DOHH2 (cell line): ENCODE results near the gene MED23.

Source experiments
- H3F3A ChIP-seq: fragments of 200-600 bp; sonication (generic), shearing (Covaris generic); 2 replicates; pipeline ENCODE4 v1.6.0; 2016; ENCODE audit warnings: antibody characterized with exemption, mild to moderate bottlenecking; ENCODE audit not compliant: control insufficient read depth, insufficient read depth
- H3K27ac ChIP-seq: fragments of 200-600 bp; sonication (generic); 2 replicates; pipeline ENCODE4 v1.5.1; 2014; ENCODE audit warnings: low read depth, mild to moderate bottlenecking, low read length, moderate library complexity
- H3K27me3 ChIP-seq: fragments of 200-600 bp; sonication (generic); 2 replicates; pipeline ENCODE4 v1.6.1; 2014; ENCODE audit warnings: mild to moderate bottlenecking, low read length, mixed read lengths; ENCODE audit not compliant: control insufficient read depth
- H3K36me3 ChIP-seq: fragments of 200-600 bp; sonication (generic); 2 replicates; pipeline ENCODE4 v1.6.1; 2014; ENCODE audit warnings: mild to moderate bottlenecking, low read length, moderate library complexity, mixed read lengths; ENCODE audit not compliant: control insufficient read depth
- H3K4me1 ChIP-seq: fragments of 200-600 bp; sonication (generic); 2 replicates; pipeline ENCODE4 v1.6.1; 2014; ENCODE audit warnings: mild to moderate bottlenecking, low read length, mixed read lengths; ENCODE audit not compliant: control insufficient read depth
- H3K4me2 ChIP-seq: fragments of 200-600 bp; sonication (generic); 2 replicates; pipeline ENCODE4 v1.6.0; 2014; ENCODE audit warnings: mild to moderate bottlenecking, low read length, moderate library complexity
- H3K4me3 ChIP-seq: fragments of 200-600 bp; sonication (generic); 2 replicates; pipeline ENCODE4 v1.5.1; 2014; ENCODE audit warnings: mild to moderate bottlenecking, low read length, mixed read lengths
- H3K79me2 ChIP-seq: fragments of 200-600 bp; sonication (generic); 2 replicates; pipeline ENCODE4 v1.6.1; 2014; ENCODE audit warnings: mild to moderate bottlenecking, low read length, mixed read lengths; ENCODE audit not compliant: control insufficient read depth
- H3K9me2 ChIP-seq: fragments of 200-600 bp; sonication (generic); replicated peaks from 2 replicates; pipeline ENCODE4 v1.6.1; 2014; ENCODE audit warnings: mild to moderate bottlenecking, low read length, mixed read lengths; ENCODE audit not compliant: control insufficient read depth
- H3K9me3 ChIP-seq: fragments of 200-600 bp; sonication (generic); 2 replicates; pipeline ENCODE4 v1.6.1; 2014; ENCODE audit warnings: antibody characterized with exemption, low read length, mixed read lengths; ENCODE audit not compliant: control insufficient read depth, insufficient read depth
- H4K20me1 ChIP-seq: fragments of 200-600 bp; sonication (generic); 2 replicates; pipeline ENCODE4 v1.6.0; 2014; ENCODE audit warnings: low read depth, mild to moderate bottlenecking, antibody characterized with exemption, low read length, moderate library complexity; ENCODE audit not compliant: control insufficient read depth, insufficient read depth
- CTCF ChIP-seq: fragments of 200-600 bp; sonication (generic); IDR thresholded peaks from one replicate; pipeline ENCODE4 v1.5.1; 2014; ENCODE audit warnings: antibody characterized with exemption, mild to moderate bottlenecking, low read depth, low read length; ENCODE audit not compliant: poor library complexity, severe bottlenecking
- EZH2phosphoT487 ChIP-seq: fragments of 200-600 bp; sonication (generic); IDR thresholded peaks from 2 replicates; pipeline ENCODE4 v1.6.1; 2017; ENCODE audit warnings: borderline replicate concordance, mild to moderate bottlenecking, antibody characterized with exemption, low read length, moderate library complexity, mixed read lengths

Gene MED23

GRCh38 chr6:131629651-131630050 lies 1.6 kb upstream of the MED23 start:
- Histone ChIP-seq H3K9me3 (no peaks in the 10 kb centered on the region), H3K9me2 (no peaks in the 10 kb centered on the region), H3K27ac (no peak overlapping the region), H3K27me3 (no peaks in the 10 kb centered on the region), H3K79me2 (peaks cover 24% of the 10 kb centered on the region), H3F3A (no peaks in the 10 kb centered on the region; the same call in 1 of the 2 replicates), H3K4me3 (0 out of 2 replicates have a peak overlapping the region, but pooled peaks have one; percentile 97), H4K20me1 (no peaks in the 10 kb centered on the region), H3K36me3 (peaks cover 15% of the 10 kb centered on the region), H3K4me1 (peaks cover 38% of the 10 kb centered on the region), H3K4me2 (peak overlapping the region; percentile 65)
- TF ChIP-seq CTCF (no peak), EZH2phosphoT487 (no peak)

GRCh38 chr6:131628726-131629125 lies 684 bp upstream of the MED23 start:
- H3K4me3 ChIP-seq, result peak overlapping the region; percentile 97
- peaks cover 24% of the 10 kb centered on the region for H3K79me2 ChIP-seq
- no peaks in the 10 kb centered on the region for H3K9me3 ChIP-seq
- no peaks in the 10 kb centered on the region for H3K9me2 ChIP-seq
- H4K20me1 ChIP-seq, result no peaks in the 10 kb centered on the region
- no peak overlapping the region for H3K27ac ChIP-seq
- H3F3A ChIP-seq, result no peaks in the 10 kb centered on the region; the same call in 1 of the 2 replicates
- peaks cover 24% of the 10 kb centered on the region for H3K36me3 ChIP-seq
- no peaks in the 10 kb centered on the region for H3K27me3 ChIP-seq
- peaks cover 35% of the 10 kb centered on the region for H3K4me1 ChIP-seq
- H3K4me2 ChIP-seq, result peak overlapping the region; percentile 65
- no peak for TF ChIP-seq CTCF
- TF ChIP-seq EZH2phosphoT487, result no peak

- no peak overlapping the region for H3K4me2 ChIP-seq
- H3K9me3 ChIP-seq, result no peaks in the 10 kb centered on the region
- H3K4me3 ChIP-seq, result no peak overlapping the region
- no peaks in the 10 kb centered on the region for H3K27me3 ChIP-seq
- H3K4me1 ChIP-seq, result no peaks in the 10 kb centered on the region
- H3K79me2 ChIP-seq, result no peaks in the 10 kb centered on the region
- H3K9me2 ChIP-seq, result no peaks in the 10 kb centered on the region
- H3K36me3 ChIP-seq, result peaks cover 86% of the 10 kb centered on the region
- H3K27ac ChIP-seq, result no peak overlapping the region
- H4K20me1 ChIP-seq, result no peaks in the 10 kb centered on the region
- TF ChIP-seq CTCF (no peak), EZH2phosphoT487 (no peak)
- no peaks in the 10 kb centered on the region for H3F3A ChIP-seq
These were observed 12.8 kb downstream of the MED23 start for GRCh38 chr6:131615275-131615674.
